ENCODE measurements around the gene AAK1. TPM values are rescaled to one million over a fixed set of nuclear protein-coding genes. Genes with fewer than 3 reads are reported as not detected.

The AAK1 gene
- total and polyA plus RNA-seq, 2 of the 13 experiments (the other 11 are each of a cell fraction or from before 2014, with no cell fraction given): 9.8 to 10.3 TPM

- no peak for TF ChIP-seq ZBTB40 (IDR thresholded peaks at IDR 0.05)
- TF ChIP-seq ZBTB40 (CRISPR knock-in tag; IDR thresholded peaks at IDR 0.05): no peak
- peak; percentile 44; the same call in 1 of the 2 replicates for TF ChIP-seq SAP130 (CRISPR knock-in tag; IDR thresholded peaks at IDR 0.05; ENCODE audit: low read depth)
- no peak for TF ChIP-seq NFIC (IDR thresholded peaks at IDR 0.05; ENCODE audit: low read length)
- 0 out of 2 replicates have a peak, but pooled peaks have one; percentile 17 for TF ChIP-seq HDAC2 (CRISPR knock-in tag; IDR thresholded peaks at IDR 0.05)
- TF ChIP-seq THRA (CRISPR knock-in tag; IDR thresholded peaks at IDR 0.05; ENCODE audit: borderline replicate concordance): peak; percentile 40; the same call in 1 of the 2 replicates
- peak; percentile 27; the same call in 1 of the 2 replicates for TF ChIP-seq FOXK1 (CRISPR knock-in tag; IDR thresholded peaks at IDR 0.05; ENCODE audit: borderline replicate concordance, low read depth)
- TF ChIP-seq GABPA (IDR thresholded peaks at IDR 0.05; ENCODE audit: low read depth, low read length): no peak
- TF ChIP-seq GABPA (CRISPR knock-in tag; IDR thresholded peaks at IDR 0.05; ENCODE audit: low read depth): no peak
- TF ChIP-seq ISL2 (CRISPR knock-in tag; IDR thresholded peaks at IDR 0.05): 0 out of 2 replicates have a peak, but pooled peaks have one; percentile 21
- no peak for TF ChIP-seq REPIN1 (CRISPR knock-in tag; IDR thresholded peaks at IDR 0.05; ENCODE audit: borderline replicate concordance, low read depth)
- peak; percentile 31; the same call in 1 of the 3 replicates for TF ChIP-seq MXI1 (IDR thresholded peaks at IDR 0.05; ENCODE audit: borderline replicate concordance, low read depth, low read length)
- no peak for TF ChIP-seq HOXD1 (CRISPR knock-in tag; IDR thresholded peaks at IDR 0.05)
- TF ChIP-seq CREM (IDR thresholded peaks at IDR 0.05): no peak
- TF ChIP-seq CREM (CRISPR knock-in tag; IDR thresholded peaks at IDR 0.05): no peak
- 0 out of 2 replicates have a peak, but pooled peaks have one; percentile 25 for TF ChIP-seq ZFP1 (CRISPR knock-in tag; IDR thresholded peaks at IDR 0.05)
- TF ChIP-seq ZNF782 (CRISPR knock-in tag; IDR thresholded peaks at IDR 0.05; ENCODE audit: borderline replicate concordance): peak; percentile 64; the same call in 1 of the 2 replicates
- 0 out of 2 replicates have a peak, but pooled peaks have one; percentile 34 for TF ChIP-seq KLF9 (CRISPR knock-in tag; IDR thresholded peaks at IDR 0.05; ENCODE audit: low read depth)
- 0 out of 2 replicates have a peak, but pooled peaks have one; percentile 35 for TF ChIP-seq NR2F2 (IDR thresholded peaks at IDR 0.05; ENCODE audit: borderline replicate concordance, low read depth)
- no peak for TF ChIP-seq ZFY (CRISPR knock-in tag; IDR thresholded peaks at IDR 0.05)
- no peak for TF ChIP-seq ZSCAN20 (CRISPR knock-in tag; IDR thresholded peaks at IDR 0.05; ENCODE audit: borderline replicate concordance)
- no peak for TF ChIP-seq ZNF10 (CRISPR knock-in tag; IDR thresholded peaks at IDR 0.05; ENCODE audit: borderline replicate concordance, low read depth)
Measured at GRCh38 chr2:69559442-69560146, 83.9 kb downstream of the AAK1 start (continued).
